Measurements from ENCODE around the gene LENEP. TPM values are rescaled to one million over a fixed set of nuclear protein-coding genes. Genes with fewer than 3 reads are reported as not detected.
A peak's percentile ranks its signal among the peaks of the same experiment; 100 is the strongest.

The LENEP gene
- total RNA-seq, 3 donors from 2014 or later = not detected

DNA sequence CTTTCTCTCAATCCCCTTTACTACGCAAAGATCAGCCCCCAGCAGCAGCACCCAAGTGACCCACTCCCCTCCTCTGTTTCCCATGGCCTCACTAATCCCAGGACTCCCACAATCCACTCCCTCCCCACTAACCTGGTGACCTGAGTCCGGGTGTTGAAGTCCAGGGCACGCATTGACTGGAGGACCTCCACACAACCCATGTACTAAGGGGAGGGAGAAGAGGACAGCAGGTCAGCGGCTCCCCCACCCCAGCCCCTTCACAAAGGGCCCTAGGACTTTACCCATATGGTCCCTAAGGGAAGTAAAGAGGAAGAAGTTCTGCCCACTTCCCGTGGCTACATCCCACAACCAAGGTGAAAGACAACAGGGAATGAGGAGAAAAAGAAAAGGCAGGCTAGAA, 24.1 kb upstream of the LENEP start:
- peak overlapping the region; percentile 99 to 100 for H3K27ac ChIP-seq
- intact Hi-C loops (cut with DNase I; ENCODE audit: low total_unique reads) = loop anchor here (10.0 kb wide), 1 partner anchor 716 kb away; the partner anchor contains the start of genes DAP3 and YY1AP1
- H3K4me3 ChIP-seq = peak overlapping the region; percentile 46 to 76 (median 51)

DNA sequence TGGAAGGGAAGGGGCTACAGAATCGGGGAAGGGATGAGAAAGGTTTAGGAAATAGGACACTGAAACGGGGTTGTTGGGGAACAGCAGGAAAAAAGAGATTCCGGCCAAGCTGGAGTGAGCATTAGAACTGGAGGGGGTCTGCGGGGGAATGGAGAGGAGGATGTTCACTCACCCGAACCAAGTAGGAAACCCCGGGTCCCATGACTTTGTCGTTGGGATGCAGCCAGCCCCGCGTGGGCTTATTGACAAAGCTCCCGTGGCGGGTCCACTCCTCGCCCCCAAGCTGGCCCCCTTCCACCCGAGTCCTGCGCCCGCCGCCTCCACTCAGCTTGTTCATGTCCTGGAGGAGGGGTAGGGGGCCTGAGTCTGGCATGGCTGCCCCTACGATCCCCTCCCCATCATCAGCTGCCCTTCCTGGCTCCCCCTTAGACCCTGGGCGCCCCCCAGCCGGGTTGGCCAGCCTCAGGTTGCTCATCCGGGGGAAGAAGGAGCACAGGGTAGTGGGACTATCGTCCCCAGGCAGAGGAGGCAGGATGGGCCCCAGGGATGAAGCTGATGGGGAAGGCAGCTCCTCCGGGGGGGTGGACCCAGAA, 23.4 kb upstream of the LENEP start:
- Histone ChIP-seq H3K27ac (peak overlapping the region; percentile 99 to 100), H3K36me3 (no peaks in the 10 kb centered on the region), H3K27me3 (no peaks in the 10 kb centered on the region), H3K9me3 (no peaks in the 10 kb centered on the region), H3K4me1 (peaks cover 11 to 16% of the 10 kb centered on the region in 2 donors), H3K4me3 (peak overlapping the region; percentile 46 to 76 (median 51))
- intact Hi-C loops (cut with DNase I; ENCODE audit: low total_unique reads) = loop anchor here (10.0 kb wide), 1 partner anchor 715 kb away; the partner anchor contains the start of genes DAP3 and YY1AP1
- TF ChIP-seq POLR2AphosphoS5 (IDR thresholded peaks at IDR 0.05) = no peak
- TF ChIP-seq, protein P1, sequence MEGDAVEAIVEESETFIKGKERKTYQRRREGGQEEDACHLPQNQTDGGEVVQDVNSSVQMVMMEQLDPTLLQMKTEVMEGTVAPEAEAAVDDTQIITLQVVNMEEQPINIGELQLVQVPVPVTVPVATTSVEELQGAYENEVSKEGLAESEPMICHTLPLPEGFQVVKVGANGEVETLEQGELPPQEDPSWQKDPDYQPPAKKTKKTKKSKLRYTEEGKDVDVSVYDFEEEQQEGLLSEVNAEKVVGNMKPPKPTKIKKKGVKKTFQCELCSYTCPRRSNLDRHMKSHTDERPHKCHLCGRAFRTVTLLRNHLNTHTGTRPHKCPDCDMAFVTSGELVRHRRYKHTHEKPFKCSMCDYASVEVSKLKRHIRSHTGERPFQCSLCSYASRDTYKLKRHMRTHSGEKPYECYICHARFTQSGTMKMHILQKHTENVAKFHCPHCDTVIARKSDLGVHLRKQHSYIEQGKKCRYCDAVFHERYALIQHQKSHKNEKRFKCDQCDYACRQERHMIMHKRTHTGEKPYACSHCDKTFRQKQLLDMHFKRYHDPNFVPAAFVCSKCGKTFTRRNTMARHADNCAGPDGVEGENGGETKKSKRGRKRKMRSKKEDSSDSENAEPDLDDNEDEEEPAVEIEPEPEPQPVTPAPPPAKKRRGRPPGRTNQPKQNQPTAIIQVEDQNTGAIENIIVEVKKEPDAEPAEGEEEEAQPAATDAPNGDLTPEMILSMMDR (IDR thresholded peaks at IDR 0.05) = no peak
- TF ChIP-seq POLR2A (IDR thresholded peaks at IDR 0.05) = no peak
- no peak for DNase-seq (ENCODE audit: low spot score in 2 of 2)

More for the DNA sequence above, 24.1 kb upstream of the LENEP start:
- H3K9me3 ChIP-seq = no peaks in the 10 kb centered on the region
- no peaks in the 10 kb centered on the region for H3K36me3 ChIP-seq
- TF ChIP-seq POLR2AphosphoS5 (IDR thresholded peaks at IDR 0.05) = no peak
- TF ChIP-seq, protein P1 (IDR thresholded peaks at IDR 0.05) = no peak
- TF ChIP-seq POLR2A (IDR thresholded peaks at IDR 0.05) = no peak
- H3K27me3 ChIP-seq = no peaks in the 10 kb centered on the region
- H3K4me1 ChIP-seq = peaks cover 11 to 16% of the 10 kb centered on the region in 2 donors
- DNase-seq (ENCODE audit: low spot score in 2 of 2) = no peak

DNA sequence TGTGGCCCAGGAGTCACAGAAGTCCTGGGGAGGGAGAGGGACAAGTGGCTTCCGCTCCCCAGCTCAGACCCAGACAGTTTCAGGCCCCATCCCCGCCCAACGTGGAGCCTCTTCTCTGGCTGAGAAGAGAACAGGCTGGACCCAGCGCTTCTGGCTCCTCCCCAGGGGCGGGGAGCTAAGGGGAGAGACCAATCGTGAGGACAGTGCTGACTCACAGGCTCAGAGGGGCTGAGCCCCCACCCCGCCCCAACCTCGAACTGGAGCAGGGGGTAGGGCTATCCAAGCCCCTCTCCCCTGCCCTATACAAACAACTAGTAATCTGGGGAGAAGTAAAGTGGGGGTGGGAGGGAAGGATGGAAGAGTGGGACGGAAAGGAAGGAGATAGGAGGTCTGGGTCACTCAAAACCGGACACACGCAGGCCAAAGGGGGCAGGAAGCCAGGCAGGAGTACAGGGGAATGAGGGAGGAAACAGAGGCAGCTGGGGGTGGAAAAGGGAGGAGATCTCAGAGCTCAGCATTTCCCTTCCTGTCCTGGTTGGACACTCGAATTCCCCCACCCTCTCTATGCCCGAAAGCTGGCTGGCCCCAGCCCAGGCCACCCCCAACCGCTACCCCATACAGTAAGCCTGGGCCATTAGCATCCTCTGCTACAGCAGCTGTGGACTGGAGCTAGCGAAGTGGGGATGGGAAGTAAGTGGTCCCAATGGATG, 22.6 kb upstream of the LENEP start, which contains the start of gene SHC1:
Gene SHC1, minus strand, starts transcription at position 117 of the 710 bp plus-strand sequence. CDS start 221 bp downstream, outside the sequence.
- H3K9me3 ChIP-seq = no peaks in the 10 kb centered on the region
- TF ChIP-seq, protein P1 (IDR thresholded peaks at IDR 0.05) = no peak
- TF ChIP-seq POLR2AphosphoS5 (IDR thresholded peaks at IDR 0.05) (peak; percentile 45 to 78 (median 70)), POLR2A (IDR thresholded peaks at IDR 0.05) (peak; percentile 84)
- H3K4me3 ChIP-seq = peak within 1 kb of the TSS; percentile 46 to 76 (median 51)
- intact Hi-C loops (cut with DNase I; ENCODE audit: low total_unique reads) = no loop called here
- H3K4me1 ChIP-seq = peaks cover 11 to 16% of the 10 kb centered on the region in 2 donors
- DNase-seq (ENCODE audit: low spot score in 2 of 2) = peak; percentile 87 to 95
- H3K27ac ChIP-seq = peak within 1 kb of the TSS; percentile 99 to 100
- no peaks in the 10 kb centered on the region for H3K36me3 ChIP-seq
- H3K27me3 ChIP-seq = no peaks in the 10 kb centered on the region

DNA sequence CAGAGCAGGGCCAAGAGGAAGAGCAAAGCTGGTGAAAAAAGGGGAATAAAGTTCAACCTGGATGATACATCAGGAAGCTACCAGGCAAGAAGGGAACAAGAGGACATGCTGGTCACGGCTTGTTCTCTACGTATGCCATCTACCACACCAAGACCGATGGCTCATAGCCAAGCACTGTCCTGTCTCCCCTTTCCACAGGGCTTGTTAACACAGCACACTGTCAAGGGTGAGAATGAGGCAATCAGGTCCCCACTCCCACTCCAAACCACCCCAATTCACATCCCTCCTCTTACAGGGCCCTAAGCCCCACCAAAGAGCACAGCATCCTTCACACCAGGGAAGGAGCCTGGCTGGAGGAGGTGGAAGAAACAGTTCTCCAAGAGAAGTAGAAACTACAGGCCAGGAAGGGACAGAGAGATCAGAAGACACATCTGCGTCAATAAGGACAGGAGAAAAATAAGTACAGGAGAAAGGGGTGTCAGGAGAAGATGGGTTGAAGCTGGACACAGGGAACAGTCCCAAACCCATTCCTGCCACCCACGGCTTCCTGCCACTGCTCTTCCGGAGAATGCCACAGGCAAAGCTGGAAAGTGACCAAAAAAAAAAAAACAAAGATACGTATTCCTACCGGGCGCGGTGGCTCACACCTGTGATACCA, 21.9 kb upstream of the LENEP start:
- Histone ChIP-seq H3K27me3 (no peaks in the 10 kb centered on the region), H3K27ac (peak overlapping the region; percentile 99 to 100), H3K4me1 (peaks cover 14 to 22% of the 10 kb centered on the region in 2 donors), H3K9me3 (no peaks in the 10 kb centered on the region), H3K36me3 (no peaks in the 10 kb centered on the region), H3K4me3 (peak overlapping the region; percentile 46 to 76 (median 51))
- intact Hi-C loops (cut with DNase I; ENCODE audit: low total_unique reads) = no loop called here
- TF ChIP-seq POLR2A (IDR thresholded peaks at IDR 0.05) (no peak), POLR2AphosphoS5 (IDR thresholded peaks at IDR 0.05) (peak in 2 of 3 donors; percentile 9 to 39)
- TF ChIP-seq, protein P1 (IDR thresholded peaks at IDR 0.05) = no peak
- DNase-seq (ENCODE audit: low spot score in 2 of 2) = peak in 1 of 2 donors; percentile 83
